ENCODE measurements around the gene CBX1. TPM values are rescaled to one million over a fixed set of nuclear protein-coding genes. Genes with fewer than 3 reads are reported as not detected.

CBX1 gene
- polyA plus RNA-seq, 1 donor from 2014 or later = 363 TPM

DNA sequence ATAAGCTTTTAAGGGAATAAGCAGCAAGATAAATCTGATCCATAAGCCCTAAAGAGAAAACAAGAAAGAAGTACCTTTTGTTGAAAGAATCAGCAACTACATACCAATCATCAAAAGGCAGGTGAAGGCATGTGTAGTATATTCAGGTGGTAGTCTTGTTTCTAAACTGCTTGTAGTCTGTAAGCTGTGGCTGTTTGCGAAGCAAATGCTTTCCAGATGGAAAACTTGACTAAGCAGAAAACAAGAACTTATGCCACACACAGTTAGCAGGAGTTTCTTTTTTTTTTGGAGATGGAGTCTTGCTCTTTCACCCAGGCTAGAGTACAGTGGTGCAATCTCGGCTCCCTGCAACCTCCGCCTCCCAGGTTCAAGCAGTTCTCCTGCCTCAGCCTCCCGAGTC is 5.7 kb downstream of the CBX1 start:
- Histone ChIP-seq H3K9me3 (ENCODE audit: low read length) (no peaks in the 10 kb centered on the region), H3K4me2 (ENCODE audit: low read length) (no peak overlapping the region), H3K79me2 (replicated peaks; ENCODE audit: insufficient read depth, low read length) (peaks cover 65% of the 10 kb centered on the region), H3K9ac (ENCODE audit: low read length) (no peak overlapping the region), H3K36me3 (ENCODE audit: insufficient read depth, low read length) (no peaks in the 10 kb centered on the region), H3K27ac (ENCODE audit: low read length) (no peak overlapping the region), H3K9me2 (ENCODE audit: insufficient read depth, low read length) (no peaks in the 10 kb centered on the region), H3K27me3 (ENCODE audit: insufficient read depth, low read depth, low read length) (no peaks in the 10 kb centered on the region), H2AFZ (ENCODE audit: low read depth, low read length) (no peak overlapping the region), H4K20me1 (ENCODE audit: insufficient read depth) (peaks cover 9% of the 10 kb centered on the region), H3K4me3 (ENCODE audit: low read length) (no peak overlapping the region), H3F3A (ENCODE audit: insufficient read depth, low read length, poor library complexity, severe bottlenecking) (peaks cover 10% of the 10 kb centered on the region)
- TF ChIP-seq, protein P1, sequence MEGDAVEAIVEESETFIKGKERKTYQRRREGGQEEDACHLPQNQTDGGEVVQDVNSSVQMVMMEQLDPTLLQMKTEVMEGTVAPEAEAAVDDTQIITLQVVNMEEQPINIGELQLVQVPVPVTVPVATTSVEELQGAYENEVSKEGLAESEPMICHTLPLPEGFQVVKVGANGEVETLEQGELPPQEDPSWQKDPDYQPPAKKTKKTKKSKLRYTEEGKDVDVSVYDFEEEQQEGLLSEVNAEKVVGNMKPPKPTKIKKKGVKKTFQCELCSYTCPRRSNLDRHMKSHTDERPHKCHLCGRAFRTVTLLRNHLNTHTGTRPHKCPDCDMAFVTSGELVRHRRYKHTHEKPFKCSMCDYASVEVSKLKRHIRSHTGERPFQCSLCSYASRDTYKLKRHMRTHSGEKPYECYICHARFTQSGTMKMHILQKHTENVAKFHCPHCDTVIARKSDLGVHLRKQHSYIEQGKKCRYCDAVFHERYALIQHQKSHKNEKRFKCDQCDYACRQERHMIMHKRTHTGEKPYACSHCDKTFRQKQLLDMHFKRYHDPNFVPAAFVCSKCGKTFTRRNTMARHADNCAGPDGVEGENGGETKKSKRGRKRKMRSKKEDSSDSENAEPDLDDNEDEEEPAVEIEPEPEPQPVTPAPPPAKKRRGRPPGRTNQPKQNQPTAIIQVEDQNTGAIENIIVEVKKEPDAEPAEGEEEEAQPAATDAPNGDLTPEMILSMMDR (IDR thresholded peaks at IDR 0.05; ENCODE audit: poor library complexity, severe bottlenecking) = no peak
- TF ChIP-seq SMC3 (conservative IDR thresholded peaks at IDR 0.05; ENCODE audit: poor library complexity) (no peak), TAF1 (IDR thresholded peaks at IDR 0.05; ENCODE audit: low read depth) (no peak), EP300 (conservative IDR thresholded peaks at IDR 0.05; ENCODE audit: poor library complexity, severe bottlenecking) (no peak), POLR2AphosphoS5 (IDR thresholded peaks at IDR 0.05) (no peak), MXI1 (conservative IDR thresholded peaks at IDR 0.05; ENCODE audit: poor library complexity, severe bottlenecking) (no peak), EZH2 (IDR thresholded peaks at IDR 0.05; ENCODE audit: borderline replicate concordance, insufficient read depth, low read length, poor library complexity, severe bottlenecking) (no peak), RAD21 (conservative IDR thresholded peaks at IDR 0.05) (no peak)
- TF ChIP-seq, protein P2, sequence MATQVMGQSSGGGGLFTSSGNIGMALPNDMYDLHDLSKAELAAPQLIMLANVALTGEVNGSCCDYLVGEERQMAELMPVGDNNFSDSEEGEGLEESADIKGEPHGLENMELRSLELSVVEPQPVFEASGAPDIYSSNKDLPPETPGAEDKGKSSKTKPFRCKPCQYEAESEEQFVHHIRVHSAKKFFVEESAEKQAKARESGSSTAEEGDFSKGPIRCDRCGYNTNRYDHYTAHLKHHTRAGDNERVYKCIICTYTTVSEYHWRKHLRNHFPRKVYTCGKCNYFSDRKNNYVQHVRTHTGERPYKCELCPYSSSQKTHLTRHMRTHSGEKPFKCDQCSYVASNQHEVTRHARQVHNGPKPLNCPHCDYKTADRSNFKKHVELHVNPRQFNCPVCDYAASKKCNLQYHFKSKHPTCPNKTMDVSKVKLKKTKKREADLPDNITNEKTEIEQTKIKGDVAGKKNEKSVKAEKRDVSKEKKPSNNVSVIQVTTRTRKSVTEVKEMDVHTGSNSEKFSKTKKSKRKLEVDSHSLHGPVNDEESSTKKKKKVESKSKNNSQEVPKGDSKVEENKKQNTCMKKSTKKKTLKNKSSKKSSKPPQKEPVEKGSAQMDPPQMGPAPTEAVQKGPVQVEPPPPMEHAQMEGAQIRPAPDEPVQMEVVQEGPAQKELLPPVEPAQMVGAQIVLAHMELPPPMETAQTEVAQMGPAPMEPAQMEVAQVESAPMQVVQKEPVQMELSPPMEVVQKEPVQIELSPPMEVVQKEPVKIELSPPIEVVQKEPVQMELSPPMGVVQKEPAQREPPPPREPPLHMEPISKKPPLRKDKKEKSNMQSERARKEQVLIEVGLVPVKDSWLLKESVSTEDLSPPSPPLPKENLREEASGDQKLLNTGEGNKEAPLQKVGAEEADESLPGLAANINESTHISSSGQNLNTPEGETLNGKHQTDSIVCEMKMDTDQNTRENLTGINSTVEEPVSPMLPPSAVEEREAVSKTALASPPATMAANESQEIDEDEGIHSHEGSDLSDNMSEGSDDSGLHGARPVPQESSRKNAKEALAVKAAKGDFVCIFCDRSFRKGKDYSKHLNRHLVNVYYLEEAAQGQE (IDR thresholded peaks at IDR 0.05; ENCODE audit: borderline replicate concordance) = no peak

DNA sequence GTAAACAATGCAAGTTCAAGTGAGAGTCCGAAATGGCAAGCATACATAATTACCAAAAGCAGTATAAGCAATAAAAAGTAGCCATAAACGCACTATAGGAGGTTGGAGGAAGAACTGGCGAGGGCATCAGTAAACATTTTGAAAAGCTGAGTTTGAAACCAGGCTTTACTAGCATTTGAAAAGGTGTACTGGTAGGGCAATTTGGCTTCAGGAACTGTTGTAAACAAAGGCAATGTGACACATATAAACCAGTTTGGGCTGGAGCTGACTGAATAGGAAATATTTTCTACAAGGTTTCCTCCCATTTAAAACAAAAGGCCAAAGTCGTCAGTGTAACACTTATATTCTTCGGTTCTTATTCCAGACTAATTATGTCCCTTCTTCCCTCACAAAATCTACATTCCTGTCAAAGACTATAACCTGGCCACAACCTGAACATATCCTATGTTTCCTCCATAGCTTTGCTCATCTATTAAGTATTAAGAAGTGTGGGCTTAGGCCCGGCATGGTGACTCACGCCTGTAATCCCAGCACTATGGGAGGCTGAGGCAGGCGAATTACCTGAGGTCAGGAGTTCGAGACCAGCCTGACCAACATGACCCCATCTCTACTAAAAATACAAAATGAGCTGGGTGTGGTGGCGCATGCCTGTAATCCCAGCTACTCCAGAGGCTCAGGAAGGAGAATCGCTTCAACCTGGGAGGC is 7.8 kb downstream of the CBX1 start:
- Histone ChIP-seq H2AFZ (ENCODE audit: low read depth, low read length) (no peak overlapping the region), H3K9ac (ENCODE audit: low read length) (no peak overlapping the region), H3K36me3 (ENCODE audit: insufficient read depth, low read length) (no peaks in the 10 kb centered on the region), H3F3A (ENCODE audit: insufficient read depth, low read length, poor library complexity, severe bottlenecking) (no peaks in the 10 kb centered on the region), H3K4me3 (ENCODE audit: low read length) (no peak overlapping the region), H3K27ac (ENCODE audit: low read length) (no peak overlapping the region), H3K79me2 (replicated peaks; ENCODE audit: insufficient read depth, low read length) (peaks cover 59% of the 10 kb centered on the region), H3K9me2 (ENCODE audit: insufficient read depth, low read length) (no peaks in the 10 kb centered on the region), H4K20me1 (ENCODE audit: insufficient read depth) (peaks cover 10% of the 10 kb centered on the region), H3K9me3 (ENCODE audit: low read length) (no peaks in the 10 kb centered on the region), H3K27me3 (ENCODE audit: insufficient read depth, low read depth, low read length) (no peaks in the 10 kb centered on the region), H3K4me2 (ENCODE audit: low read length) (no peak overlapping the region)
- TF ChIP-seq TAF1 (IDR thresholded peaks at IDR 0.05; ENCODE audit: low read depth) = no peak
- TF ChIP-seq, protein P2 (IDR thresholded peaks at IDR 0.05; ENCODE audit: borderline replicate concordance) = no peak
- TF ChIP-seq EZH2 (IDR thresholded peaks at IDR 0.05; ENCODE audit: borderline replicate concordance, insufficient read depth, low read length, poor library complexity, severe bottlenecking) = no peak
- no peak for TF ChIP-seq SMC3 (conservative IDR thresholded peaks at IDR 0.05; ENCODE audit: poor library complexity)
- no peak for TF ChIP-seq MXI1 (conservative IDR thresholded peaks at IDR 0.05; ENCODE audit: poor library complexity, severe bottlenecking)
- TF ChIP-seq RAD21 (conservative IDR thresholded peaks at IDR 0.05) = no peak
- TF ChIP-seq, protein P1 (IDR thresholded peaks at IDR 0.05; ENCODE audit: poor library complexity, severe bottlenecking) = no peak
- TF ChIP-seq POLR2AphosphoS5 (IDR thresholded peaks at IDR 0.05) = no peak
- TF ChIP-seq EP300 (conservative IDR thresholded peaks at IDR 0.05; ENCODE audit: poor library complexity, severe bottlenecking) = no peak

Measured in neural cell (in vitro differentiated cells).